Ishikawa (cell line): Measurements from ENCODE around the gene GLIPR1L2.

Experiments
- CEBPB ChIP-seq: IDR thresholded peaks from 2 replicates; pipeline ENCODE4 v1.6.1; 2012
- EGR1 ChIP-seq: IDR thresholded peaks from 2 replicates; pipeline ENCODE4 v1.6.1; 2012
- EP300 ChIP-seq: IDR thresholded peaks from 2 replicates; pipeline ENCODE4 v1.6.1; 2012; ENCODE audit warnings: borderline replicate concordance
- MAX ChIP-seq: IDR thresholded peaks from 2 replicates; pipeline ENCODE4 v1.6.1; 2012
- RAD21 ChIP-seq: IDR thresholded peaks from 2 replicates; pipeline ENCODE4 v1.6.1; 2012; ENCODE audit warnings: low read depth
- REST ChIP-seq: IDR thresholded peaks from 2 replicates; pipeline ENCODE4 v1.6.1; 2012; ENCODE audit warnings: low read depth, mild to moderate bottlenecking
- TAF1 ChIP-seq: IDR thresholded peaks from 2 replicates; pipeline ENCODE4 v1.6.1; 2012; ENCODE audit warnings: low read depth, mild to moderate bottlenecking
- TCF12 ChIP-seq: IDR thresholded peaks from 2 replicates; pipeline ENCODE4 v1.6.1; 2012; ENCODE audit warnings: low read depth
- TEAD4 ChIP-seq: IDR thresholded peaks from 2 replicates; pipeline ENCODE4 v1.6.1; 2012
- USF1 ChIP-seq: IDR thresholded peaks from 2 replicates; pipeline ENCODE4 v1.6.1; 2012
- YY1 ChIP-seq: IDR thresholded peaks from 2 replicates; pipeline ENCODE4 v1.6.1; 2012; ENCODE audit warnings: low read depth
- ZBTB7A ChIP-seq: IDR thresholded peaks from 2 replicates; pipeline ENCODE4 v1.6.1; 2012; ENCODE audit warnings: low read depth

- TF ChIP-seq EP300 (no peak), REST (no peak), TEAD4 (no peak), MAX (no peak), EGR1 (no peak), TCF12 (no peak), YY1 (no peak), RAD21 (no peak), TAF1 (no peak), CEBPB (no peak), ZBTB7A (no peak), USF1 (no peak)
These were observed 52.8 kb downstream of the GLIPR1L2 start for GRCh38 chr12:75443709-75444108.
